Chondrocyte (in vitro differentiated cells): Measurements from ENCODE around the gene NOP10. TPM values are rescaled to one million over a fixed set of nuclear protein-coding genes. Genes with fewer than 3 reads are reported as not detected.
"Not testable (repeated sequence)": the region's sequence is repeated elsewhere in the genome, so short reads cannot be mapped to it uniquely, and the experiment has no call there.

ENCODE experiments used
- DNase-seq: peaks from one replicate; pipeline ENCODE4 v3.0.0; 2021; ENCODE audit warnings: mixed read lengths, low spot score
- H3K27ac Mint-ChIP-seq: one replicate; pipeline ENCODE4 v1.8.0; 2021; ENCODE audit warnings: mild to moderate bottlenecking, moderate library complexity, mixed read lengths; ENCODE audit not compliant: unreplicated experiment
- H3K27me3 Mint-ChIP-seq: 2 replicates; pipeline ENCODE4 v1.8.0; 2021; ENCODE audit warnings: low read depth, mixed read lengths
- H3K36me3 Mint-ChIP-seq: 2 replicates; pipeline ENCODE4 v1.8.0; 2021; ENCODE audit warnings: low read depth, mixed read lengths
- H3K4me1 Mint-ChIP-seq: 2 replicates; pipeline ENCODE4 v1.8.0; 2021; ENCODE audit warnings: low read depth, mild to moderate bottlenecking, mixed read lengths
- H3K4me3 Mint-ChIP-seq: one replicate; pipeline ENCODE4 v1.8.0; 2021; ENCODE audit warnings: mild to moderate bottlenecking, moderate library complexity, mixed read lengths; ENCODE audit not compliant: unreplicated experiment
- H3K9me3 Mint-ChIP-seq: 2 replicates; pipeline ENCODE4 v1.8.0; 2021; ENCODE audit warnings: low read depth, mixed read lengths
- long read RNA-seq: library from polyadenylated mRNA; stranded (forward); transcript quantifications from one replicate; pipeline ENCODE4 v2.0.0, GENCODE V29; 2021
- total RNA-seq: library from RNA; stranded (reverse); gene quantifications from 3 replicates; pipeline ENCODE4 v1.2.1, GENCODE V29; 2021
- TF ChIP-seq, protein P1 (sequence below): fragments of 200-600 bp; sonication (generic); IDR thresholded peaks from 2 replicates; pipeline ENCODE4 v1.5.0; 2021; ENCODE audit warnings: antibody characterized with exemption, mild to moderate bottlenecking, moderate library complexity

NOP10 gene
- 152 to 166 TPM (median 158 TPM) in 3 replicates for total RNA-seq
- long read RNA-seq, transcript NOP10-201 (2 exons, 554 nt): major isoform, 154 of 159 reads
- long read RNA-seq, partial matches to known transcripts: 1 of 159 reads
- long read RNA-seq, other reads (novel, unspliced or antisense): 3 of 159 reads

DNA sequence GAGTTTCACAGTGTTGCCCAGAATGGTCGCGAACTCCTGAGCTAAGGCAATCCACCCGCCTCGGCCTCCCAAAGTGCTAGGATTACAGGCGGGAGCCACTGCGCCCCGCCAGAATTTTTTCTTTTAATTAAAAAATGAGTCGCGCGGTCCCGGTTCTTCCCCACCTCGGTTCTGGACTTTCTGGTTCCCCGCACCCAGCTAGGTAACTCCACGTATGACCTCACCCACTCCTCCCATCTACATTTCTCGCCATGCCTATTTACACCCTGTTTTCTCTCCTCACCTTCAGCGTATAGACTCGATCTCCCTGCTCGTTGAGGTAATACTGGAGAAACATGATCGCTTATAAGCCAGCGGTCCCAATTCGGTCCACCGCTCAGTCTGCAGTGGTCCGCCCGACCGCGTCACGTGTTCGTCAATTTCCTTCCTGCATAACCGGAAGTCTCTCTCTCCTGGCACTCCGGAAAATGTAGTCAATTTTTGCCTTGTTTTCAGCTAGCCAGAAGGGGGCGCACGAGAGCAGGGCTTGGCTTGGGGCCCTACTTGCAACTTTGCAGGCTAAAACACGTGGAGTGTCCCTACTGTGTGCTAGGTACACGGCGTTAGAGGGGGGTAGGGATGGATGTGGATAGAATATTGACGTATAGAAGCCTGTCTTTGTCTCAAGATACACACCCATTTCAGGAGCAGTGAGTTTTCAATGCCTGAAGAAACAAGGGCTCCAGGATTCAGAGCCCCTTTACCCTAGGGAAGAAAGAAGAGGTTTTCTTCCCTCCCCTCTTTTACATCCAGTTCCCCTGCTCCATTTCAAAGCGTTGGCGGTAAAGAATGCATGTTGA is at the start of gene NOP10, which contains the start of gene NUTM1:
Gene NOP10 (minus strand): TSS at position 400 of the 839 bp plus-strand sequence. CDS start 63 bp downstream, at position 337.
Gene NUTM1 (plus strand): TSS at position 579 of the 839 bp plus-strand sequence. CDS start 382 bp downstream, outside the sequence.
- TF ChIP-seq, protein P1, sequence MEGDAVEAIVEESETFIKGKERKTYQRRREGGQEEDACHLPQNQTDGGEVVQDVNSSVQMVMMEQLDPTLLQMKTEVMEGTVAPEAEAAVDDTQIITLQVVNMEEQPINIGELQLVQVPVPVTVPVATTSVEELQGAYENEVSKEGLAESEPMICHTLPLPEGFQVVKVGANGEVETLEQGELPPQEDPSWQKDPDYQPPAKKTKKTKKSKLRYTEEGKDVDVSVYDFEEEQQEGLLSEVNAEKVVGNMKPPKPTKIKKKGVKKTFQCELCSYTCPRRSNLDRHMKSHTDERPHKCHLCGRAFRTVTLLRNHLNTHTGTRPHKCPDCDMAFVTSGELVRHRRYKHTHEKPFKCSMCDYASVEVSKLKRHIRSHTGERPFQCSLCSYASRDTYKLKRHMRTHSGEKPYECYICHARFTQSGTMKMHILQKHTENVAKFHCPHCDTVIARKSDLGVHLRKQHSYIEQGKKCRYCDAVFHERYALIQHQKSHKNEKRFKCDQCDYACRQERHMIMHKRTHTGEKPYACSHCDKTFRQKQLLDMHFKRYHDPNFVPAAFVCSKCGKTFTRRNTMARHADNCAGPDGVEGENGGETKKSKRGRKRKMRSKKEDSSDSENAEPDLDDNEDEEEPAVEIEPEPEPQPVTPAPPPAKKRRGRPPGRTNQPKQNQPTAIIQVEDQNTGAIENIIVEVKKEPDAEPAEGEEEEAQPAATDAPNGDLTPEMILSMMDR: peak; percentile 98
- Mint-ChIP-seq H3K27me3 (no peaks in the 10 kb centered on the region), H3K9me3 (no peaks in the 10 kb centered on the region), H3K4me1 (peaks cover 33% of the 10 kb centered on the region), H3K4me3 (no peak within 1 kb of the TSS), H3K36me3 (peaks cover 10% of the 10 kb centered on the region), H3K27ac (peak within 1 kb of the TSS; percentile 70)
- no peak for DNase-seq

DNA sequence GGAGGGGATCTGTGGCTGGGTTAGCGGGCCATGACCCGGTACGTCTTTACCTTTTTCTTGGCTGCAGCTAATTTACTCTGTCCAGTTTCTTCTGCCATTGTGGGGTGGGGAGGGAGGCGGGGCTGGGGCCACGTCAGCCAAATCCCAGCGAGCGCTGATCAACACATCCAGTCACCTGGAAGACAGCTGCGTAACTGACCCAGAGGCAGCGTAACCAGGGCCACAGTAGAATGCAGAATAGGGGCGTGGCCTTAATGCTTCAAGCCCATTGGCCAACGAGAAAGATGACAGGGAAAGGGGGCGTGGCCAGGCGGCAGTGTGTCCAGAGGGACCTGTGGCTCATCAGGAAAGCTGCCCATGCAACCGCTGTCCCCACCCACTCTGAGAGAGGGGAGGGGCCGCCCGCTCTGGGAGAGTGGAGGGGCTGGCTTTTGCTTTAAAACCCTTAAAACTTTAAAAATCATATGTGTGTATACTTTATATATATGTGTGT is 46.7 kb upstream of the NOP10 start:
- not testable (repeated sequence) for H3K36me3 Mint-ChIP-seq, H3K27me3 Mint-ChIP-seq, DNase-seq, H3K4me3 Mint-ChIP-seq, H3K27ac Mint-ChIP-seq, H3K4me1 Mint-ChIP-seq, H3K9me3 Mint-ChIP-seq

DNA sequence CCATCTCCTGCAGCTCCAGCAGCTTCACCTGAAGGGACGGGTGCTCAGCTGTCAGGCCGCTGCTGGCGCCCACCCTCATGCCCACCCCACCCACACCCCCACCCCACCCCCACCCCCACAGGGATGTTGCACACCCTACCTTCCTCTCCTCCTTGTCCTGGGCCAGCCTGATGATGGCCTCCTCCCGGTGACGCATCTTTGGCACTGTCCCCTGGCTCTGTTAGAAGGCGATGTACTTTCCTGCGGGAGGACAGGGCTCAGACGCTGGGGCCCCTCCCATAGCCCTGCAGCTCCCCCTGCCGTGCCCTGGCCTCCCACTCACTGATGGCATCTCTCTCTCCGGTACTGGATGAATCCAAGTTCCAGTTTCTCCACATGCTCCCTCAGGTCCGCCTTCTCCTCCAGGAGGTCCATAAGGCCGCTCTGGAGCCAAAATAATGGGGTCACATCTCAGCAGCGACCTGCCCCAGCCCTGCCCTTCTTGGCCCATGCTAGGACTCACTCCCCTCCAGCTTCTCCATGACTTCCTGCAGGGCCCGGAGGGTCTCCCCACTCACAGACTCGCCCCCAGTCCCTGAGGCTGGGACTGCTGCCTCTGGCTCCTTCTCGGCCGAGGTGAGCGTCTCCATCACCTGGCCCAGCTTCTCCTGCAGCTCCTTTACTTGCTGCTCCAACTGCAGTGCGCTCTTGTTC is 39.0 kb upstream of the NOP10 start:
- not testable (repeated sequence) for H3K4me1 Mint-ChIP-seq, DNase-seq, H3K9me3 Mint-ChIP-seq, H3K27ac Mint-ChIP-seq, H3K36me3 Mint-ChIP-seq, H3K4me3 Mint-ChIP-seq, H3K27me3 Mint-ChIP-seq

DNA sequence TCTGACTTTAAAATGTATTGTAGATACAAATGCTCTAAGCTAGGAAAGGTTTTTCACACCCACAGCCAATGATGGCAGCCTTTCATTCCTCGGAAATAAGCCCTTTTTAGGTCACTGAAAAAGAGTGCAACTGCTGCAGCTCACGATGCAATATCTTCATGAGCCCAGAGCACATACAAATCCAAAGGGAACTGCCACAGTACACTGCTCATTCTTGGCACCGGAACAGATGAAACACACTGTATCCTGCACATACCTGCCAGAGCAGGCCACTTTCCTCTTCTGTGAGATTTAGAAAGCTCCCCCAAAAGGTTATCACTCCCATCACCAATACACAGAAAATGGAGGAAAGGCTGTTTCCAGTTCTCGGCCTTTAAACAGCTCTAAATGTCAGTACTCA is 37.6 kb upstream of the NOP10 start:
- DNase-seq, H3K27me3 Mint-ChIP-seq, H3K4me3 Mint-ChIP-seq, H3K9me3 Mint-ChIP-seq, H3K4me1 Mint-ChIP-seq, H3K36me3 Mint-ChIP-seq, H3K27ac Mint-ChIP-seq: not testable (repeated sequence)

DNA sequence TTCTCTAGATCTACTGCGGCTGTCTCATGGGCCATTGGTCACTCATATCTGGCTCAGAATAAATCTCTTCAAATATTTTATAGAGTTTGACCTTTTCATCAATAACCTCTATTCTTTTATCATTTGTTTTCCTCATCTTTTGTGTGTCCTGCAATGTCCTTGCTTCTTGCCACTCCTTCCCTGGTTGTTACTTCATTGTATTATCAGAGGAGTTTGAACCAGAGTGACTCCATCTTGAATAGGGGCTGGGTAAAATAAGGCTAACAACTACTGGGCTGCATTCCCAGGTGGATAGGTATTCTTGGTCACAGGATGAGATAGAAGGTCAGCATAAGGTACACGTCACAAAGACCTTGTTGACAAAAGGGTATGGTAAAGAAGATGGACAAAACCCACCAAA is 33.9 kb upstream of the NOP10 start:
- DNase-seq: no peak
- no peak overlapping the region for H3K27ac Mint-ChIP-seq
- TF ChIP-seq, protein P1: no peak
- H3K4me1 Mint-ChIP-seq: no peaks in the 10 kb centered on the region
- H3K36me3 Mint-ChIP-seq: peaks cover 2% of the 10 kb centered on the region
- no peak overlapping the region for H3K4me3 Mint-ChIP-seq
- H3K9me3 Mint-ChIP-seq: no peaks in the 10 kb centered on the region
- no peaks in the 10 kb centered on the region for H3K27me3 Mint-ChIP-seq

DNA sequence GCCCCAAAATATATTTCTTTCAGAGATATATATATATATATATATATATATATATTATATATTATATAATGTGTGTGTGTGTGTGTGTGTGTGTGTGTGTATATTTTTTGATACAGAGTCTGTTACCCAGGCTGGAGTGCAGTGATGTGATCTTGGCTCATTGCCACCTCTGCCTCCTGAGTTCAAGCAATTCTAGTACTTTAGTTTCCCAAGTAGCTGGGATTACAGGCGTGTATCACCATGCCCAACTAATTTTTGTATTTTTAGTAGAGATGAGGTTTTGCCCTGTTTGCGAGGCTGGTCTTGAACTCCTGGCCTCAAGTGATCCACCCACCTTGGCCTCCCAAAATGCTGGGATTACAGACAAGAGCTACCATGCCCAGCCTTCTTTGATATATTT is 32.6 kb upstream of the NOP10 start:
- H3K9me3 Mint-ChIP-seq, DNase-seq, H3K27ac Mint-ChIP-seq, H3K4me3 Mint-ChIP-seq, H3K4me1 Mint-ChIP-seq, H3K27me3 Mint-ChIP-seq, H3K36me3 Mint-ChIP-seq: not testable (repeated sequence)

DNA sequence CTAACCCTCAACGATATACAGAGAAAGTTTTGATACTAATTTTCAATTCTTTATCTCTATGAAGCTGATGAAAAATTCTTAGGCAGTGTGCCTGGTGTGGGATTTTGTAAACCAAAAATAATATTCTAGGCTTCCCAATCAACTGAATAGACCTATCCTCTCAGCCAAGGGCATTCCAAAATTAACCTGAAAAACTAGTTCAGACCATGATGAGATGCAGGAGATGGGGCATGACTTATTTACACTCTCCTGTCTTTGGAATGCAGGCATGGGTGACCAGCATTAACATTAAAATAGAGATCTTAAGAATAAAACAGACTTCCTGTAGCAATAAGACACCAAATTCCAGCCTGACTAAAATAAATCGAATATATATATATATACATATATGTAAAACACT is 31.9 kb upstream of the NOP10 start:
- H3K36me3 Mint-ChIP-seq: peaks cover 2% of the 10 kb centered on the region
- no peaks in the 10 kb centered on the region for H3K27me3 Mint-ChIP-seq
- no peak for DNase-seq
- H3K27ac Mint-ChIP-seq: no peak overlapping the region
- no peak overlapping the region for H3K4me3 Mint-ChIP-seq
- TF ChIP-seq, protein P1: no peak
- H3K4me1 Mint-ChIP-seq: no peaks in the 10 kb centered on the region
- H3K9me3 Mint-ChIP-seq: no peaks in the 10 kb centered on the region
